PFSK-1 (cell line): ENCODE data around the gene N4BP2L2.

Experiments
- POLR2AphosphoS5 ChIP-seq: IDR thresholded peaks from 2 replicates; pipeline ENCODE4 v1.6.1; 2012; ENCODE audit warnings: low read depth, mild to moderate bottlenecking, control low read depth, low read length, moderate library complexity
- SIN3A ChIP-seq: IDR thresholded peaks from 2 replicates; pipeline ENCODE4 v1.6.1; 2012; ENCODE audit warnings: mild to moderate bottlenecking, low read length, moderate library complexity, borderline replicate concordance; ENCODE audit not compliant: insufficient read depth
- TAF1 ChIP-seq: IDR thresholded peaks from 2 replicates; pipeline ENCODE4 v1.6.1; 2012; ENCODE audit warnings: low read length, control low read depth, borderline replicate concordance; ENCODE audit not compliant: insufficient read depth
- TF ChIP-seq, protein P1 (sequence below), 2 experiments: IDR thresholded peaks; 2 replicates each; pipeline versions ENCODE4 v1.6.1 to v1.8.0; 2011 to 2012; ENCODE audit warnings: low read depth in 2 of 2, low read length in 2 of 2, control low read depth in 1 of 2, inconsistent platforms in 1 of 2, mild to moderate bottlenecking in 1 of 2, moderate library complexity in 1 of 2; ENCODE audit not compliant: insufficient read depth in 1 of 2

DNA sequence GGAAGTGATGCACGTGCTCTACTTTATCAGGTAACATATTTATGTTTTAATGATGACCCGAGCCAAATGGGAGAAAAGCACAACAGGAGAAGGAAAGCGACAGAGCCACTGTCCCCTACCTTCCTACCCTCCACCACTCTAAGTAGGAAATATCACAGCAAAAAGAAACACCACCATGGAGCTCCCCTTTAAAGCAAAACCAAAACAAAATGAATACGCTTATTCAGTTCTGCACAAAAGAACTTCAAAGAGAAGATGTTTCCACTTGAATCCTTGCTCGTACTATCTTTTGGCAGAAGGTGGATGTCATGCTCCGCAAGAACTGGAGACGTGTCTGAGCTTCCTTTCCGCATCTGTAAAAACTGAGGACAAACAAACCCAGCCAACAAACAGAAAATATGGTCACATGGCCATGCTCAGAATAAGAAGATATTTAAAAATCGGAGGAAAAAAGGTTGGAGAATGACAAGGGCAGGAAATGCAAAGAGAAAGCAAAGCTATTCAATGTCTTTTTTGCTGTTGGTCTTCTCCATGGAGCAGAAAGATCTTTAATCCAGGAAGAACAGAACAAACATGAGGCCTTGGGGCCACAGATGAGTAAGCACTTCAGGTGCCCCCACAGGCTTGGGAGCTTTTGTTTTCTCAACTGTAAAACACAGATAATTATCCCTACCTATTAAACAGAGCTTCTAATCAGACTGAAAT, 130.1 kb downstream of the N4BP2L2 start:
- TF ChIP-seq, protein P1, sequence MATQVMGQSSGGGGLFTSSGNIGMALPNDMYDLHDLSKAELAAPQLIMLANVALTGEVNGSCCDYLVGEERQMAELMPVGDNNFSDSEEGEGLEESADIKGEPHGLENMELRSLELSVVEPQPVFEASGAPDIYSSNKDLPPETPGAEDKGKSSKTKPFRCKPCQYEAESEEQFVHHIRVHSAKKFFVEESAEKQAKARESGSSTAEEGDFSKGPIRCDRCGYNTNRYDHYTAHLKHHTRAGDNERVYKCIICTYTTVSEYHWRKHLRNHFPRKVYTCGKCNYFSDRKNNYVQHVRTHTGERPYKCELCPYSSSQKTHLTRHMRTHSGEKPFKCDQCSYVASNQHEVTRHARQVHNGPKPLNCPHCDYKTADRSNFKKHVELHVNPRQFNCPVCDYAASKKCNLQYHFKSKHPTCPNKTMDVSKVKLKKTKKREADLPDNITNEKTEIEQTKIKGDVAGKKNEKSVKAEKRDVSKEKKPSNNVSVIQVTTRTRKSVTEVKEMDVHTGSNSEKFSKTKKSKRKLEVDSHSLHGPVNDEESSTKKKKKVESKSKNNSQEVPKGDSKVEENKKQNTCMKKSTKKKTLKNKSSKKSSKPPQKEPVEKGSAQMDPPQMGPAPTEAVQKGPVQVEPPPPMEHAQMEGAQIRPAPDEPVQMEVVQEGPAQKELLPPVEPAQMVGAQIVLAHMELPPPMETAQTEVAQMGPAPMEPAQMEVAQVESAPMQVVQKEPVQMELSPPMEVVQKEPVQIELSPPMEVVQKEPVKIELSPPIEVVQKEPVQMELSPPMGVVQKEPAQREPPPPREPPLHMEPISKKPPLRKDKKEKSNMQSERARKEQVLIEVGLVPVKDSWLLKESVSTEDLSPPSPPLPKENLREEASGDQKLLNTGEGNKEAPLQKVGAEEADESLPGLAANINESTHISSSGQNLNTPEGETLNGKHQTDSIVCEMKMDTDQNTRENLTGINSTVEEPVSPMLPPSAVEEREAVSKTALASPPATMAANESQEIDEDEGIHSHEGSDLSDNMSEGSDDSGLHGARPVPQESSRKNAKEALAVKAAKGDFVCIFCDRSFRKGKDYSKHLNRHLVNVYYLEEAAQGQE (IDR thresholded peaks at IDR 0.05; ENCODE audit: insufficient read depth in 1 of 2, low read depth in 2 of 2, low read length in 2 of 2): no peak
- TF ChIP-seq TAF1: no peak
- no peak for TF ChIP-seq POLR2AphosphoS5
- TF ChIP-seq SIN3A: no peak
